HCT116 (cell line): Measurements from ENCODE around the gene IFNLR1. TPM values are rescaled to one million over a fixed set of nuclear protein-coding genes. Genes with fewer than 3 reads are reported as not detected.

ENCODE experiments used
- ATAC-seq: fragments of 200-7000 bp; cut with Tn5 transposase; 2 replicates; pipeline ENCODE4 v1.9.1; 2020; ENCODE audit warnings: mild to moderate bottlenecking, moderate library complexity
- BruUV-seq: library from RNA; stranded (reverse); fragments of 400-500 nt; replicated peaks from 2 replicates; lab custom pipeline; 2021; lab: Mats Ljungman, UMichigan
- CTCF ChIA-PET: fragments of 300-600 bp; sonication (Branson Sonifier 250); formaldehyde crosslinking; loops from one replicate; lab custom pipeline; 2021; ENCODE audit warnings: antibody characterized with exemption; lab: Charles Lee
- POLR2A ChIA-PET: fragments of 300-600, 350-600 bp; sonication (Branson Sonifier 250); formaldehyde crosslinking; loops from one replicate; lab custom pipeline; 2021; ENCODE audit warnings: antibody characterized with exemption; lab: Charles Lee
- RAD21 ChIA-PET, 2 experiments: fragments of 300-600 bp; sonication (Branson Sonifier 250); formaldehyde crosslinking; loops; one replicate each; lab custom pipeline; 2023; ENCODE audit warnings: low total read pairs in 2 of 2; ENCODE audit not compliant: uncharacterized antibody in 2 of 2, unreplicated experiment in 2 of 2, low non-redundant PET in 1 of 2; lab: Charles Lee
- DNase-seq: peaks from one replicate; pipeline ENCODE4 v3.0.0-alpha.2; 2010; ENCODE audit warnings: low read depth, low spot score
- H2AFZ ChIP-seq: fragments of 200-600 bp; shearing (Covaris generic), sonication (generic); 2 replicates; pipeline ENCODE4 v1.6.1; 2017; ENCODE audit warnings: low read depth, mixed run types, mixed read lengths, antibody characterized with exemption, low read length; ENCODE audit not compliant: poor library complexity, severe bottlenecking
- H3K27ac ChIP-seq: 2 replicates; pipeline ENCODE4 v1.5.1; 2012; ENCODE audit warnings: low read depth, low read length
- H3K27me3 ChIP-seq: fragments of 200-600 bp; sonication (generic); 2 replicates; pipeline ENCODE4 v1.6.1; 2016; ENCODE audit warnings: mixed run types, low read length, mixed read lengths; ENCODE audit not compliant: insufficient read depth
- H3K36me3 ChIP-seq, 2 experiments: fragments of 200-500 bp in 1 of 2; fragments of 200-600 bp in 1 of 2; sonication (Bioruptor generic) in 1 of 2; sonication (generic) in 1 of 2; 2 replicates each; pipeline versions ENCODE4 v1.5.1 to v1.6.1; 2014 to 2016; ENCODE audit warnings: low read length in 2 of 2, inconsistent platforms in 1 of 2, mixed read lengths in 1 of 2, mixed run types in 1 of 2; ENCODE audit not compliant: insufficient read depth in 2 of 2, control insufficient read depth in 1 of 2
- H3K4me1 ChIP-seq, 2 experiments: fragments of 200-600 bp in 1 of 2; sonication (generic) in 1 of 2; 2 replicates each; pipeline versions ENCODE4 v1.5.1 to v1.6.1; 2012 to 2017; ENCODE audit warnings: low read length in 2 of 2, inconsistent platforms in 1 of 2, mild to moderate bottlenecking in 1 of 2, mixed read lengths in 1 of 2, mixed run types in 1 of 2, moderate library complexity in 1 of 2; ENCODE audit not compliant: insufficient read depth in 2 of 2, control insufficient read depth in 1 of 2
- H3K4me2 ChIP-seq: fragments of 200-600 bp; sonication (generic); 2 replicates; pipeline ENCODE4 v1.6.1; 2017; ENCODE audit warnings: mixed run types, low read length, mixed read lengths
- H3K4me3 ChIP-seq, 2 experiments: fragments of 200-600 bp in 1 of 2; sonication (generic) in 1 of 2; replicated peaks in 1 of 2; 2 replicates each; pipeline ENCODE4 v1.5.1; 2011 to 2016; ENCODE audit warnings: low read length in 2 of 2, control low read depth in 1 of 2, low read depth in 1 of 2, mild to moderate bottlenecking in 1 of 2, mixed read lengths in 1 of 2, mixed run types in 1 of 2
- H3K79me2 ChIP-seq: fragments of 200-600 bp; sonication (generic); 2 replicates; pipeline ENCODE4 v1.6.1; 2017; ENCODE audit warnings: mild to moderate bottlenecking, mixed run types, low read length, moderate library complexity, mixed read lengths; ENCODE audit not compliant: insufficient read depth
- H3K9ac ChIP-seq: fragments of 200-600 bp; sonication (generic); 2 replicates; pipeline ENCODE4 v1.6.1; 2016; ENCODE audit warnings: low read length, mixed read lengths
- H3K9me2 ChIP-seq: fragments of 200-600 bp; sonication (generic), shearing (Covaris generic); 2 replicates; pipeline ENCODE4 v1.6.1; 2017; ENCODE audit warnings: mixed run types, mild to moderate bottlenecking, moderate library complexity; ENCODE audit not compliant: insufficient read depth
- H3K9me3 ChIP-seq, 2 experiments: fragments of 200-500 bp in 1 of 2; fragments of 200-600 bp in 1 of 2; sonication (Bioruptor generic) in 1 of 2; sonication (generic) in 1 of 2; 2 replicates each; pipeline ENCODE4 v1.6.1; 2014 to 2017; ENCODE audit warnings: low read length in 2 of 2, mixed read lengths in 2 of 2, inconsistent platforms in 1 of 2, low read depth in 1 of 2, mild to moderate bottlenecking in 1 of 2, mixed run types in 1 of 2, moderate library complexity in 1 of 2; ENCODE audit not compliant: control insufficient read depth in 1 of 2, insufficient read depth in 1 of 2
- H4K20me1 ChIP-seq: fragments of 200-600 bp; sonication (generic), shearing (Covaris generic); 2 replicates; pipeline ENCODE4 v1.6.1; 2017; ENCODE audit warnings: mixed run types, mild to moderate bottlenecking, moderate library complexity; ENCODE audit not compliant: insufficient read depth
- CBX3 ChIP-seq: IDR thresholded peaks from 2 replicates; pipeline ENCODE4 v1.6.1; 2012; ENCODE audit warnings: low read depth
- CEBPB ChIP-seq: IDR thresholded peaks from 2 replicates; pipeline ENCODE4 v1.6.1; 2012; ENCODE audit warnings: low read depth
- ELF1 ChIP-seq: IDR thresholded peaks from 2 replicates; pipeline ENCODE4 v1.6.1; 2012; ENCODE audit warnings: low read depth, borderline replicate concordance
- JUND ChIP-seq: IDR thresholded peaks from 2 replicates; pipeline ENCODE4 v1.6.1; 2012
- REST ChIP-seq: IDR thresholded peaks from 2 replicates; pipeline ENCODE4 v1.6.1; 2012; ENCODE audit warnings: low read depth
- YY1 ChIP-seq: IDR thresholded peaks from 2 replicates; pipeline ENCODE4 v1.6.1; 2011; ENCODE audit warnings: low read length, low read depth, moderate library complexity, mild to moderate bottlenecking; ENCODE audit not compliant: insufficient replicate concordance; ENCODE audit errors: extremely low read depth
- intact Hi-C: fragments of 100-400 bp; cut with micrococcal nuclease; formaldehyde crosslinking; loops from 2 replicates; pipeline ENCODE4 v1.10.0; 2022
- total RNA-seq: library from RNA; stranded (reverse); gene quantifications from one replicate; pipeline ENCODE4 v1.2.1, GENCODE V29; 2021; ENCODE audit not compliant: unreplicated experiment

IFNLR1 gene
- total RNA-seq, 1 experiment from 2014 or later = 7.6 TPM

GRCh38 chr1:24215226-24215814 is 28.2 kb upstream of the IFNLR1 start:
- CTCF ChIA-PET = no interaction called here

More at GRCh38 chr1:24215226-24215814, 28.2 kb upstream of the IFNLR1 start:
- ChIA-PET RAD21 (no interaction called here), POLR2A (no interaction called here)
- Histone ChIP-seq H3K9me2 (no peaks in the 10 kb centered on the region), H3K9ac (no peak overlapping the region), H3K79me2 (no peaks in the 10 kb centered on the region), H3K36me3 (no peaks in the 10 kb centered on the region), H3K4me1 (no peaks in the 10 kb centered on the region), H3K4me3 (no peak overlapping the region), H3K4me2 (no peak overlapping the region), H3K9me3 (peaks cover 0 to 5% of the 10 kb centered on the region in 2 experiments; a peak in 1 of 4 replicates), H4K20me1 (no peaks in the 10 kb centered on the region), H3K27me3 (peaks cover 19% of the 10 kb centered on the region), H3K27ac (no peak overlapping the region), H2AFZ (no peak overlapping the region)
- DNase-seq (no peak), ATAC-seq (no peak)
- no TSS peak for BruUV-seq
- intact Hi-C loops = no loop called here
- TF ChIP-seq CBX3 = no peak
- TF ChIP-seq CEBPB = no peak
- TF ChIP-seq ELF1 = no peak
- TF ChIP-seq YY1 = no peak
- TF ChIP-seq JUND = no peak
- TF ChIP-seq REST = no peak
